OCI-LY7 (cell line): ENCODE results near the gene FAAP20.

Experiments used
- EZH2phosphoT487 ChIP-seq: fragments of 200-600 bp; sonication (generic); IDR thresholded peaks from 2 replicates; pipeline ENCODE4 v1.6.1; 2018; ENCODE audit warnings: low read depth, borderline replicate concordance, mild to moderate bottlenecking, mixed run types, antibody characterized with exemption, low read length, moderate library complexity, mixed read lengths
- TF ChIP-seq, protein P1 (sequence below): fragments of 200-600 bp; sonication (generic); conservative IDR thresholded peaks from 2 replicates; pipeline ENCODE4 v1.5.1; 2014; ENCODE audit warnings: mild to moderate bottlenecking, antibody characterized with exemption, low read length, moderate library complexity, mixed read lengths

DNA sequence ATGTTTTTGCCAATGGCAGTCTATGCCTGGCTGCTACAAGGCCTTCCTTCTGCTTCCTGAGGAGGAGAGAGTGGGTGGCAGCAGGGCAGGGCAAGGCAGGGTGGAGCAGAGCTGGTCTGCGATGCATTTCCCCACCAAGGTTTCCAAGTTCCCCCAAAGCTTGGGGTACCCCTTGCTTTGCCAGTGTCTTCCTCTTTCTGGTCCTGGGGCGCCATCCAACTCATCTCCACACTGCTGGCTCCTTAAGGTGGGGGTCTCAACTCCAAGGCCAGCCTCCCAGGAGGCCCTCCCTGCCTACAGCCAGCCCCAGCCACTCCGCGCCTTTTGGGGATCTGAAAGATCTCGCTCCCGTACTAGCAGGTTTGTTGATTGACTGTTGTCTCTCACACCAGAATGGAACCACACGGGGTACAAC is 29.6 kb upstream of the FAAP20 start:
- TF ChIP-seq, protein P1, sequence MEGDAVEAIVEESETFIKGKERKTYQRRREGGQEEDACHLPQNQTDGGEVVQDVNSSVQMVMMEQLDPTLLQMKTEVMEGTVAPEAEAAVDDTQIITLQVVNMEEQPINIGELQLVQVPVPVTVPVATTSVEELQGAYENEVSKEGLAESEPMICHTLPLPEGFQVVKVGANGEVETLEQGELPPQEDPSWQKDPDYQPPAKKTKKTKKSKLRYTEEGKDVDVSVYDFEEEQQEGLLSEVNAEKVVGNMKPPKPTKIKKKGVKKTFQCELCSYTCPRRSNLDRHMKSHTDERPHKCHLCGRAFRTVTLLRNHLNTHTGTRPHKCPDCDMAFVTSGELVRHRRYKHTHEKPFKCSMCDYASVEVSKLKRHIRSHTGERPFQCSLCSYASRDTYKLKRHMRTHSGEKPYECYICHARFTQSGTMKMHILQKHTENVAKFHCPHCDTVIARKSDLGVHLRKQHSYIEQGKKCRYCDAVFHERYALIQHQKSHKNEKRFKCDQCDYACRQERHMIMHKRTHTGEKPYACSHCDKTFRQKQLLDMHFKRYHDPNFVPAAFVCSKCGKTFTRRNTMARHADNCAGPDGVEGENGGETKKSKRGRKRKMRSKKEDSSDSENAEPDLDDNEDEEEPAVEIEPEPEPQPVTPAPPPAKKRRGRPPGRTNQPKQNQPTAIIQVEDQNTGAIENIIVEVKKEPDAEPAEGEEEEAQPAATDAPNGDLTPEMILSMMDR = no peak
- TF ChIP-seq EZH2phosphoT487 = no peak
